Fibroblast of mammary gland (primary cell): ENCODE results near the gene EFCAB9.

Experiments
- DNase-seq: peaks from one replicate; pipeline ENCODE4 v3.0.0-alpha.2; 2010; ENCODE audit warnings: low read depth
- H3K4me3 ChIP-seq: 2 replicates; pipeline ENCODE4 v1.5.1; 2011; ENCODE audit warnings: low read depth, mild to moderate bottlenecking, low read length, moderate library complexity; ENCODE audit not compliant: control insufficient read depth
- TF ChIP-seq, protein P1 (sequence below): conservative IDR thresholded peaks from 2 replicates; pipeline ENCODE4 v1.5.1; 2011; ENCODE audit warnings: low read depth, low read length, inconsistent platforms; ENCODE audit not compliant: control insufficient read depth, insufficient read depth

EFCAB9 gene

DNA sequence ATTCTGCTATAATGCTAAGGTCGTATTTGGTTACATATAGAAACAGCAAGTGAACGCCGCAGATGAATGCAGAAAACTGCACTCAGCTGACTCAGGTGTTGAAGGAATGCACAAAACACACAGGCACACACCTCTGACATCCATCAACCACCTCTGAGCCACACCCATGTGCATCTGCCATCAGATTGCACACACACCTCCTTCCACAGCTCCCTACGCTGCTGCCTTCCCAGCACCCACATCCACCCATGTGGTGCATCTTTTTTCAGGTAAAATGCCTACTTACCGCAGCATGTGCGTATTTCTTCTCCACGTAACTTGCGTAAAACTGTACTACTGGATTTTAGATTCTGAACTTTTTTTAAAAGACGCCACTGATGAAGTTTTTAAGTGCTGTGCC, 13.0 kb upstream of the EFCAB9 start:
- no peak for DNase-seq
- H3K4me3 ChIP-seq = no peak overlapping the region
- TF ChIP-seq, protein P1, sequence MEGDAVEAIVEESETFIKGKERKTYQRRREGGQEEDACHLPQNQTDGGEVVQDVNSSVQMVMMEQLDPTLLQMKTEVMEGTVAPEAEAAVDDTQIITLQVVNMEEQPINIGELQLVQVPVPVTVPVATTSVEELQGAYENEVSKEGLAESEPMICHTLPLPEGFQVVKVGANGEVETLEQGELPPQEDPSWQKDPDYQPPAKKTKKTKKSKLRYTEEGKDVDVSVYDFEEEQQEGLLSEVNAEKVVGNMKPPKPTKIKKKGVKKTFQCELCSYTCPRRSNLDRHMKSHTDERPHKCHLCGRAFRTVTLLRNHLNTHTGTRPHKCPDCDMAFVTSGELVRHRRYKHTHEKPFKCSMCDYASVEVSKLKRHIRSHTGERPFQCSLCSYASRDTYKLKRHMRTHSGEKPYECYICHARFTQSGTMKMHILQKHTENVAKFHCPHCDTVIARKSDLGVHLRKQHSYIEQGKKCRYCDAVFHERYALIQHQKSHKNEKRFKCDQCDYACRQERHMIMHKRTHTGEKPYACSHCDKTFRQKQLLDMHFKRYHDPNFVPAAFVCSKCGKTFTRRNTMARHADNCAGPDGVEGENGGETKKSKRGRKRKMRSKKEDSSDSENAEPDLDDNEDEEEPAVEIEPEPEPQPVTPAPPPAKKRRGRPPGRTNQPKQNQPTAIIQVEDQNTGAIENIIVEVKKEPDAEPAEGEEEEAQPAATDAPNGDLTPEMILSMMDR = no peak

DNA sequence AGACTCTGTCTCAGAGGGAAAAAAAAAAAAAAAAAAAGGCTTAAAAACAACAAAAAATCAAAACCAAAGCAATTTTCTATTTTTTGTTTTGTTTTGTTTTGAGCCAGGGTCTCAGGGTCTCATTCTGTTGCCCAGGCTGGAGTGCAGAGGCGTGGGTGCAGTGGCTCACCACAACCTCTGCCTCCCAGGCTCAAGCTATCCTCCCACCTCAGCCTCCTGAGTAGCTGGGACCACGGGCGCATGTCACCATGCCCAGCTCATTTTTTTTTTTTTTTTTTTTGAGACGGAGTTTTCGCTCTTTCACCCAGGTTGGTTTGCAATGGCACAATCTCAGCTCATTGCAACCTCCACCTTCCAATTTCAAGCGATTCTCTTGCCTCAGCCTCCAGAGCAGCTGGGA, 11.7 kb upstream of the EFCAB9 start:
- TF ChIP-seq, protein P1 = no peak
- no peak for DNase-seq
- H3K4me3 ChIP-seq = no peak overlapping the region

DNA sequence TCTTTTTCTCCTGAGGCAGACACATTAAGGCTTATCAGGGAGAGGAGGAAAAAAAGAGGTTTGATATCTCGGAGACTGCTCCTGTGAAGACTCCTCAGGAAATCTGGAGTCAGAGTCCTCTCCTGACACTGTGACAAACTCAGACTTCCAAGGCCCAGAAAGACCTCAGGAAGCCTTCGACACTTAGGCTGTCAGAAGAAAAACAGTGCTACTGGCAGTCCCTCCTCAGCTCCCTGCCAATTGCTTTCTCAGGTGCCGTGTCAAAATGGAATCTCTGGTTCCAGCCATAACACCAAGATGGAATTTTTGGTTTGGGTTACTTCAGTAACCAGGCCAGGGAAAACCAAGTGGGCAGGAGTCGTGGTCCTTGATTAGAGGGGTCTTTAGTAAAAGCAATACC, 10.1 kb upstream of the EFCAB9 start:
- TF ChIP-seq, protein P1 = no peak
- no peak for DNase-seq
- no peak overlapping the region for H3K4me3 ChIP-seq

DNA sequence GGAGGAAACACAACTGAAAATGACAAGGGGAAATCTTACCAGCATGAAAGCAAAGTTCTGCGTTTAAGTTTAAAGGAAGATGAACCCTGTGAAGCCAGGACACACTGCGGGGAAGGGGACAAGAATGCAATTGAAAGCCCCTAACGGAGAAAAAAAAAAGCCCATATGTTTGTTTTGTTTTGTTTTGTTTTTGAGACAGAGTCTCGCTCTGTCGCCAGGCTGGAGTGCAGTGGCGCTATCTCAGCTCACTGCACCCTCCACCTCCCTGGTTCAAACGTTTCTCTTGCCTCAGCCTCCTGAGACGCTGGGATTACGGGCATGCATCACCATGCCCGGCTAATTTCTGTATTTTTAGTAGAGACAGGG, 8.9 kb upstream of the EFCAB9 start:
- TF ChIP-seq, protein P1 = no peak
- no peak for DNase-seq
- H3K4me3 ChIP-seq = no peak overlapping the region

DNA sequence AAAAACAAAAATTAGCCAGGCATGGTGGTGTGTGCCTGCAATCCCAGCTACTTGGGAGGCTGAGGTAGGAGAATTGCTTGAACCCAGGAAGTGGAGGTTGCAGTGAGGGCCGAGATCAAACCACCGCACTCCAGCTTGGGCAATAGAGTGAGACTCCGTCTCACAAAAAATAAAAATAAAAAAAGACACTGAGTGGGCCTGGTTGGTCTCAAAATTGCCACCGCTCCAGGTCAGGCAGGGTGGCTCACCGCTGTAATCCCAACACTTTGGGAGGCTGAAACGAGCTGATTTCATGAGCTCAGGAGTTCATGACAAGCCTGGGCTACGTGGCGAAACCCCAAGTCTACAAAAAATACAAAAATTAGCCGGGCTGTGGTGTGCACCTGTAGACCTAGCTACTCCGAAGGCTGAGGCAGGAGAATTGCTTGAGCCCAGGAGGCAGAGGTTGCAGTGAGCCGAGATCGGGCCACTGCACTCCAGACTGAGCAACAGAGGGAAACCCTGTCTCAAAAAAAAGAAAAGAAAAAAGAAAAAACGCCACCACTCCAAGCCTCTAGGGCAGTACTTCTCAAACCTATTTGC, 7.8 kb upstream of the EFCAB9 start:
- DNase-seq = no peak
- TF ChIP-seq, protein P1 = no peak
- H3K4me3 ChIP-seq = peak overlapping the region; percentile 94

DNA sequence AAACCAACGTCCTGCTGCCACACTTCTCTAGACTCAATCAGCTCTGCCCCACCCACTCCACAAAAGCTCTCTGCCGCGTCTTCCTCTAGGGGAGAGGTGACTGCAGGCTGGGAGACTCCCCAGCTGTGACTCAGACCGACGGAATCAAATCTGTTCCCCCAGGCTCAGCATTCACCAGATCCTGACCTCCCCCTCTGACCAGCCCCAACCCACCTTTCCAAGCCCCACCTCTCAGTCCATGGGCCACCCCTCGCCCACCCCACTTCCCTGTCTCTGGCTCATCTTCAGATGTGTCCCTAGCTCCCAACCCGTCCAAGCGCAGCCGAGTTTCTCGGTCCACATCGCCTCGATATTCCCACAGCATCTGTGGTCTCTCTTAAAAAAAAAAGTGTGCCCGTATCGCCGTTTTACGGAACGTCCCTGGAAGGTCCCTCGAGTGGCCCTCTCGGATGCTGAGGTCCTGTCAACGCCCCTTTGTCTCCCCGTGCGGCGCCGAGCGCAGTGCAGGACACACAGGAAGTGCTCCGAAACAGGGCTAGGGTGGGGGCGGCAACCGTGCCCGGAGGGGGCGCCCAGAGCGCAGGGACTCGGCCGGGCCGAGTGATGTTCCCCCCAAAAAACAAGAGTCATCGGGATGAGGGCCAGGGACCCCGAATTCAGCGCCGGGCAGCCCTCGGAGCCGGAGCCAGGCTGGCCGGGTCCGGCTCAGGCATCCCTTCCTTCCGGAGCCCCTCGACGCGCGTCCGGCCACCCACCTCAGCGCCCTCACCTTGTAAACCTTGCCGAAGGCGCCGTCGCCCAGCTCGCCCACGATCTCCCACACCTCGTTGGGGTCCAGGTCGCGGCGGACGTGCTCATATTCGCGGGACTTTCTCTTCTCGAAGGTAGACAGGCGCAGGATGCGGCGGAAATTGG, 6.6 kb upstream of the EFCAB9 start:
- DNase-seq = peak; percentile 83
- TF ChIP-seq, protein P1 = no peak
- peak overlapping the region; percentile 94 for H3K4me3 ChIP-seq
